Stimulated activated naive CD4-positive, alpha-beta T cell (primary cell): ENCODE measurements around the gene KIF19.

ENCODE experiments used
- DNase-seq, 6 experiments: peaks; one replicate each; lab custom pipeline; 2025; lab: John Stamatoyannopoulos, UW

KIF19 gene

DNA sequence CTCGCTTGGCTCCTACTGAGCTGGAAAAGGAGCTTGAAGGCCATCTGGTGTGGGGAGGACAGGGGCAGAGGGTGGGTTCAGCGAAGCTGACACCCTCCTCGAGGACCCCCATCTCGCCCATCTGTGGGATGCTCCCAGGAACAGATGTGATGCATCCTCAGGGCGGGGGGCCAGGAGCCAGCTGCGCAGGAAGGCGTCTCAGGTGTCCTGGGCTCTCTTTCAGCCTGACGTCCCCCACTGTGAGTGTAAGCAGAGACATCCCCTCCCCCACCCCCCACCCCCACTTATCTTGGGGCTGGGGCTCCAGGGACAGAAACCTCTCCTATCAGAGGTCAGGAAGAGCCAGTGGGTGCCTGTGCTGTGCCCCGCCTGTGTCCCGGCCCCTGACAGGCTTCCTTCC, 16.2 kb downstream of the KIF19 start:
- no peak for DNase-seq

DNA sequence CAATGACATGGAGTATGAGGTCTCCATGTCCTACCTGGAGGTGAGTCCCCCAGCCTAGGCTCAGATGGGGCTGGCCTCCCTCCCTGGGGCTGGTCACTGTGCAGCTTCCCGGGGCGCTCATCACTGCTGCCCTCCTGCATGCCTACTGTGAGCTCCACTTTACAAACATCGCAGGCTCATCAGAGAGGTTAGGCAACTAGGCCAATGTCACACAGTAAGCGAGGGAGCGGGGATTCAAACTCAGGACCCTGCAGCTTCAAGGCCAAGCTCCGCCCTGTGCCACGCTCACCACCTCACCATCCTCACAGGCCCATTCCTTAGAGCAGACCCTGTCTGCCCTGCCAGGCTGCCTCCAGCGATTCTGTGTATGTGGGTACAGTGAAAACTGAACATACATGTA, 17.1 kb downstream of the KIF19 start:
- DNase-seq: no peak

DNA sequence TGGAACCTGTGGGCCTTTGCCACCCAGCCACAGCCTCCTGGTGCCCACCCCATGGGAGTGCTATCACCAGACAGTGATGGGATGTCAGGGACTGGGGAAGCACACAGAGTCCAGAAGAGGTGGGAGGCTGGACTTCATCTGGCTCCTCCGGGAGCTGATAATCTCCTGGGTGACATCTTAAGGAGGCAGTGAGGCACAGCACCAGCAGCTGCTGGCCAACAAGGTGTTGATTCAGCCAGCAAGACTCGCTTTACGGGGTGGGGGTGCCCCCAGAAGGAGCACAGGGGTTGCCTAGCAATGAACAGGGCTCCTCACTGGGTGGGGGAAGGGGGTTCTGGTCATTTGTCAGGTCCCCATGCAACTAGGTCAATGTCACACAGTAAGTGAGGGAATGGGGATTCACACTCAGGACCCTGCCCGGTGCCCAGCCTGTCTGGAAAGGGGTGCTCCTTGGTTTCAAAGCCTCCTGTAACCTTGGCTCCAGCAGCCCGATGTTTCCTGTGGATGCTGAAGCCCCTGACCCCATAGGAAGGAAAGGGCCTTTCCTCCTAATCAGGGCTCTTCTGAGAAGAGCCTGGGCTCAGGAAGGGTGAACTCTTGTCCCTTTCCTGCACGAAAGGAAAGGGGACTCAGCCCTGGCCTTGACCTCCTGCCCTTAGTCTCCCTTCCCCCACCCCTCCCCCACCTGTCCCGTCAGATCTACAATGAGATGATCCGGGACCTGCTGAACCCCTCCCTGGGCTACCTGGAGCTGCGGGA, 17.7 kb downstream of the KIF19 start:
- no peak for DNase-seq

DNA sequence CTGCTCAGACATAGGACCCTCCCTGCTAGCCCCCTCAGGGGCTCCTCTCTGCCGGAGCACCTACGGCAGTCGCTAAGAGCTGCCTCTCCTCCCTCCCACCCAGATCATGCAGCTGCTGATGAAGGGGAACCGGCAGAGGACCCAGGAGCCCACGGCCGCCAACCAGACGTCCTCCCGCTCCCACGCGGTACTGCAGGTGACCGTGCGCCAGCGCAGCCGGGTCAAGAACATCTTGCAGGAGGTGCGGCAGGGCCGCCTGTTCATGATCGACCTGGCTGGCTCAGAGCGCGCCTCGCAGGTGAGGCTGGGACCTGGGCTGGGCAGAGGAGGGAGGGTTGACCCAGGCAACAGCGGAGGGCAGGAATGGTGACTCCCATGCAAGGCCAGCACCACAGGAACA, 18.6 kb downstream of the KIF19 start:
- no peak for DNase-seq

DNA sequence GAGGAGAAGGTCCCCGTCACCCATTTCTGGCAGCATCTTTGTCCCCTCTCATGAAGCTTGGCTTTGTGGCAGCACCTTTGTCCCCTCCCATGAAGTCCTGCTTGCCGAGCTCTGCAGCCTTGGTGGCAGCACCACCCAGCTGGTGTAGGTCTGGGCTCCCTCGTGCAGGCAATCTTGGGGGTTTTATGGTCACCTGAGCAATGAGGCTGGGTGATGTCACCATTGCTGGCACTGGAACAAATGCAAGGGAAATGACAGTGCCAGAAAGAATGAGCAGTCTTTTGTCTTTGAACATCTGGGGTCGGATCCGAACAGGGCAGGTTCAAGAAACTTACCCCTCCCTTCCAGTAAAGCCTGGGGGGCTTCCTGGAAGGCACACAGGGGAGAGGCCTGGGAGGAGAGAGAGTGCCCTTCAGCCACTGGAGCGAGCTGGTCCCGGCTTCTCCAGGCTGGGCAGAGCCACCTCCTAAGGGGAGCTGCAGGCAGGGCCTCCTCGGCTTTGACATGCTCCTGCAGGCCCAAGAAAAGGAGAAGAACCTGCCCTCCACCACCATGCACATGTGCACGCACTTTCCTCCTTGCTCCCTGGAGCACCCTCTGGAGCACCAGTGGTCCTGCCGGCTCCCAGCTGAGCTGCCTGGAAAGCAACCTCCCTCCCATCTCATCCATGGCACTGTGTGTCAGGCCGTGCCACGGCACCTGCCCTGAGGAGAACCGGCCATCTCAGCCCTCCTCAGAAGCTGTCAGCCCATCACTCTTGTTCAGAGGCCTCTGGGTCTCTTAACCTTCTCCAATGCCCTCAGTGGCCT, 19.6 kb downstream of the KIF19 start:
- DNase-seq: no peak

DNA sequence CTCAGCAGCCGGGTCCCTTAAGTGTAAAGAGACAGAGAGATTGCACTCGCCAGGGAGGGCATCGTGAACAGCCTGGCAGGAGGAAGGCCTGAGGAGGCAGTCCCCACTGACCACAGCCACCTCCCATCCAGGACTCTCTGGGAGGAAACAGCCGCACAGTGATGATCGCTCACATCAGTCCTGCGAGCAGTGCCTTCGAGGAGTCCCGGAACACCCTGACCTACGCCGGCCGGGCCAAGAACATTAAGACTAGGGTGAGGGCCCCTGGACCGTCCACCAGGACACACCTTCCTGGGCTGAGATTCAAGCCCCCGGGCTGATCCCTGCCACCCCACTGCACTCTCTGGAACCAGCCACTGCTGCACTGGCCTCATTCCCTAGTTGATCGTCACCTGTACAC, 21.6 kb downstream of the KIF19 start:
- no peak for DNase-seq

DNA sequence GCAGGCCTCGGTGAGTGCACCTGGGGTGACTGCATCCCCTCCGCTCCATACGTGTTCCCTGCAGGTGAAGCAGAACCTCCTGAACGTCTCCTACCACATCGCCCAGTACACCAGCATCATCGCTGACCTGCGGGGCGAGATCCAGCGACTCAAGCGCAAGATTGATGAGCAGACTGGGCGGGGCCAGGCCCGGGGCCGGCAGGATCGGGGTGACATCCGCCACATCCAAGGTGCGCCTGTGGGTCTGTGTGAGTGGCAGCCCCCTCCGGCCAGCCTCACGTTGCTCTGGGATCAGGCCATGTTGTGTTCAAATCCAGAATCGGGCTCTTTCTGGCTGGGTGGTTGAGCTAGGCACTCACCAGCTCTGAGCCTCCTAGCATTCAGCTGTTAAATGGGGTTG, 23.1 kb downstream of the KIF19 start:
- DNase-seq: no peak

DNA sequence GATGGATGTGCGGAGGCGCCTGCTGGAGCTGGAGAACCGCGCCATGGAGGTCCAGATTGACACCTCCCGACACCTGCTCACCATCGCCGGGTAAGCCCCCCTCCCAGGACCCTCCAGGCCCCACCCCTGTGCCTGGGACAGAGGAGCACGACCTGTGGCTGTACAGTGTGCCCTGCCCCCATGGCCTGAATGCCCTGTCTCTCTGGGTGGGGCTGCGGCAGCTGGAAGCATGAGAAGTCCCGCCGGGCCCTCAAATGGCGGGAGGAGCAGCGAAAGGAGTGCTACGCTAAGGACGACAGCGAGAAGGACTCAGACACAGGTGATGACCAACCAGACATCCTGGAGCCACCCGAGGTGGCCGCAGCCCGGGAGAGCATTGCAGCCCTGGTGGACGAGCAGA, 24.5 kb downstream of the KIF19 start:
- no peak for DNase-seq

DNA sequence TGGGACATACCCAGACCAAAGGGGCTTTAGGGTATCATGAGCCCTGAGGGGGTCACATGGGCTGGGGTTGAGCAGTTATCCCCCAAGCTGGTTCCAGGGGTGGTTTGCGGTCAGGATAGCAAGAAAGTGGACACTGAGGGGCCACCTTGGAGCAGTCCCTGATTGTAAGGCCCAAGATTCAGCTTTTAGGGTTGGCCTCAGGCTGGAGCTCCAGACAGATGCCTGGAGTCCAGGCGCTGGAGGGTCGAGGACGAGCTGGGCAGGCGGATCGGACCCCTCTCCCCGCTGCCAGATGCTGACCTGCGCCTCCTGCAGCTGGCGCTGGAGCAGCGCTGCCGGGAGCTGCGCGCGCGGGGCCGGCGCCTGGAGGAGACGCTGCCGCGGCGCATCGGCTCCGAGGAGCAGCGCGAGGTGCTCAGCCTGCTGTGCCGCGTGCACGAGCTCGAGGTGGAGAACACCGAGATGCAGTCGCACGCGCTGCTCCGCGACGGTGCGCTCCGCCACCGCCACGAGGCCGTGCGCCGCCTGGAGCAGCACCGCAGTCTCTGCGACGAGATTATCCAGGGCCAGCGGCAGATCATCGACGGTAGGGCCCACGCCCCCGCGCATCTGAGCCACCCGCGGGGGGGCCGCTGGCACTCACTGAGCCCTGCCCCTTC, 25.7 kb downstream of the KIF19 start:
- no peak for DNase-seq

DNA sequence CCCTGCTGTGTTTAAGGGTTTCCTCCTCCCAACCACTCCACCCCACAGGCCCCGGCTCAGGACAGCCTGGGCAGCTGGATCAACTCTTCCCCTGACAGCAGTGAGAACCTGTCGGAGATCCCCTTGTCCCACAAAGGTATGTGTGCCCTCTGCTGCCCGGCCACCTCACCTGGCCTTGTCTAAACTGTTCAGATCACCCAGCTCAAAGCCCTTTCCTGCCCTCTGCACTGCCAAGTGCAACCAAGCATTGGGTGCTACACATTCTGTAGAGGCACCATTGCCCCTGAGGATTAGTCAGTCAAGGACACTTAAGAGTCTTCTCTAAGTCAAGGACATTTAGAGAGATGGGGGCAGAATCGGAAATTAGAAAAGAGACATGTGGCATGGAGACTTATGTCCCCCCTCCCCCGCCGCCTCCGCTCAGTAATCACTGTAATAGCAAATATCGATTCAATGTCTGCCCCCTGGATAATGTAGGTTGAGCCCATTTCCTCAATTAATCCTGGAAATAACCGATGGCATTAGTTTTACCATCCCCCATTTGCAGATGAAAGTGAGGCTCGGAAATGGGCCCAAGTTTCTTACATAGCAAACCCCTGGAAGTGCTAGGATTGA, 27.5 kb downstream of the KIF19 start:
- no peak for DNase-seq

DNA sequence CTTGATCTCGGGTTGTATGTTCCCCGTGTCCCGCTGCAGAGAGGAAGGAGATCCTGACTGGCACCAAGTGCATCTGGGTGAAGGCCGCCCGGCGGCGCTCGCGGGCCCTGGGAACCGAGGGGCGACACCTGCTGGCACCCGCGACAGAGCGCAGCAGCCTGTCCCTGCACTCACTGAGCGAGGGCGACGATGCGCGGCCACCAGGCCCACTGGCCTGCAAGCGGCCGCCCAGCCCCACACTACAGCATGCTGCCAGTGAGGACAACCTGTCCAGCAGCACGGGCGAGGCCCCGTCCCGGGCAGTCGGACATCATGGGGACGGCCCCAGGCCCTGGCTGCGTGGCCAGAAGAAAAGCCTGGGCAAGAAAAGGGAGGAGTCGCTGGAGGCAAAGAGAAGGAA, 28.1 kb downstream of the KIF19 start:
- peak in 2 of 6 experiments; percentile 3 to 12 for DNase-seq

DNA sequence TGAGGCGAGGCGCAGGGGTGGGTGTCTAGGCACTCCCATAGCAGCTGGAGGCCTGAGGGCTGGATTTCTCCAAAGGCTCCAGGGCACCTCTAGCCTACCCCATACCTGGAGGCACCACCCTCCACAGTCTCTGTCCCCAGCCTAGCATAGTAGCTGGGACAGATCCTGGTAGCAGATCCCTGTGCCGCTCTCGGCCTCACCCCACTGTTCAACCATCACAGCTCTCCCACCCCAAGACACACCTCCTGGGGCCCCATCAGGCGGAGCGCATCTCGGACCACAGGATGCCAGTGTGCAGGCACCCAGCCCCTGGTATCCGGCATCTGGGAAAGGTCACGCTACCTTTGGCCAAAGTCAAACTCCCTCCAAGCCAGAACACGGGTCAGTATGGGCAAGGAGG, 28.5 kb downstream of the KIF19 start:
- DNase-seq: no peak

DNA sequence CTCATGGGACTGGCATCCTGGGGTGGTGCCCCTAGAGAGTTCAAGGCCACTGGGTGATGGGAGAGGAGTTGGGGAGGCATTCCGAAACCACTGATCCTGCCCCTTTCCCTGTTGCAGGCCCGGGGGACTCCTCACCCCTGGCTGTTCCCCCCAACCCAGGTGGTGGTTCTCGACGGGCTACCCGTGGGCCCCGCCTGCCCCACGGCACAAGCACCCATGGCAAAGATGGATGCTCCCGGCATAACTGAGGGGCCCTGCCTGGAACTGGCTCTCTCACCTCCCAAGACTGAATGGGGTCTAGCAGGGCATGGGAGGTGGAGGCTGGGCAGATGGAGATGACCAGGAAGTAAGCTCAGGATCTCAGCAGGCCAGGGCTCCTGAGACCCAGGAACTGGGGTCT, 29.0 kb downstream of the KIF19 start:
- no peak for DNase-seq

DNA sequence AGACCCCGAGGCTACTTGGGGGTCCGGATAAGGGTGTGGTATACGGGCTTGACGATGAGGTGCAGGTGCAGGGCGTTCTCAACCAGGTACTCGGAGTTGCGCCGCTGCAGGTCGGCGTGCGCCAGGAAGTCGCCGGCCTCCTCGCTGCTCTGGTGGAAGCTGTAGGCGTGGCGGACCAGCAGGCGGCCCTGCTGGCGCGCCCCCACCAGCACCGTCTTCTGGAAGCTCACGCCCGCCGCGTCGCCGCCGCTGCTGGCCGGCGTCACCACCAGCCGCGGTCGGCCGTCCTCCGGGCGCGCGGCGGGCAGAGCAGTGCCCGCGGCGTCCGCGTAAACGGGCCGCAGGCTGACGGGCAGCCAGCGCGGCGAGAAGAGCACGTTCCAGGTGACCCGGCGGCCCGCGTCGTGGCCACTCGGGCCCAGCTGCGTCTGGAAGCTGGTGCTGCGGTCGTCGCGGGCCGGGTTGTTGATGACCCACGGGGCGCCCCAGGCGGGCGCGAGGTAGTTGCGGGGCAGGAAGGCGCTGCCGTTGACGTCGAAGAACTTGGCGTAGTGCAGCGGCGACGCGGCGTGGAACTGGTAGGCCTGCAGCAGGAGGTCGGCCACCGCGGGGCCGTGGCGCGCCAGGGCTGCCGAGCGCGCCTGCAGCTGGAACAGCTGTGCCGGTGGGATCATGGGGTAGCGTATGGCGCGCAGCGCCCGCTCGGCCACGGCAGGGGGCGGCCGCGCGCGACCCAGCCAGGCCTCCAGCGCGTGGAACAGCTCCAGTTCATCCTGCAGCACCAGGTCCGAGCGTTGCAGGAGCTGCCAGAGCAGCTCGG, 30.8 kb downstream of the KIF19 start:
- no peak for DNase-seq

DNA sequence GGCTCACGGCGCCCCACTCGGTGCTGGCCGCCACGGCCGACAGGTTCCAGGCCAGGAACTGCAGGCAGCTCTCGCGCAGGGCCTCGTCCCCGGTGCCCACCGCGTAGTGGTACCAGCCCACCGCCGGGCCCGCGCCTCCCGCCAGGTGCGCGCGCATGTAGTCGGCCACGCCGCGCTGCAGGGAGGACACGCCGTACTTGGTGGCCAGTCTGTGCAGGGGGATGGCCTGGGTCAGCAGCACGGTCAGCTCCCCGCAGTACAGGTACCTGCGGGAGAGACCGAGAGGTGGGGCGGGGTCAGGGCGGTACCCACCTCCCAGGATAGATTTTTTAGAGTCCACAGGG, 31.4 kb downstream of the KIF19 start:
- no peak for DNase-seq

DNA sequence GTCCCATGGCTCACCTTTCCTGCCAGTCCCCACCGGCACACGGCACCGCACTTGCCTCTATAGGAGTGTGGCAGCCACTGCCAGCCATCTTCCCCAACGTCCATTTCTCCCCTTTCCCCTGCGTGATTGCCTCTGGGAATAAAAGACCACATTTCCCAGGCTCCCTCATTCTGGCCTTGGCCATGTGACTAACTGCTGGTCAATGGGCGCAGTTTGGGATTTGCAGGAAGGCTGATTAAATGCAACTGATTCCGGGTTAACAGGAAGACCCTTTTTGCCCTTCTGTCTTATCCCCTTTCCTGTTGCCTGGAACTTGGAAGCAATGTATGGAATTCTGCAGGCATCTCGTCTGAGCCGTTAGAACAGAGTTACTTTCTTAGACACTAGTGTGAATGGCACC, 32.7 kb downstream of the KIF19 start:
- no peak for DNase-seq

DNA sequence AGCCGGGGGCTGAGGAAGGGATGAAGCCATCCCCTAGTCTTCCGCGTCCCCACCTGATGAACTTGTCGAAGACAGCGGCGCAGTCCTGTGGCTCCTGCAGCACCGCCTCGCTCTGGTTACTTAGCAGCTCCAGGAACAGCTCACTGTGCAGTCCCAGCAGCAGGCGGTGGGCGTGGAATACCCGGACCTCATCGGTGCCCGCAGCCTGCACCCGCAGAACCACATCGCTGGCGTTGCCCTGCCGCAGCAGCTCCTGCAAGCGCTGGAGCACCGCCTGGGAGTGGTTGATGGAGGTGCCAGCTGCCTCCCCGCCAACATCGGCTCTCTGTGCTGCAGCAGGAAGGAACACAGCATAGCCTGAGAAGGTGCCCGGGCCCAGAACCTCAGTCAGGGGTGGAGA, 33.9 kb downstream of the KIF19 start:
- no peak for DNase-seq

DNA sequence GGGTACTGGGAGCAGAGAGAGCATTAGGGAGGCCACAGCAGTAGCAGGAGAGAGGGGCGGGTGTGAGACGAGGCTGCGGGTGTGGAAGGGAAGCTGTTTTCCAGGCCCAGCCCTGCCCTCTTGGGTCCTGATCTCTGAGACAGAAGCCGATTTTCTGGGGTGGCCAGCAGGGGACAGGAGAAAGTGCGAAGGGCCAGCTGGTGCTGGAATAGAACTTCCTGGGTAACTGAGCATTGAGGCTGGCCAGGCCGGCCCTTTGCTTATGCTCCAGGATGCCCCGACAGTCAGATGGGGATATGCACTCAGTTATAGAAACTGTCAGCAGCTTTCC, 34.8 kb downstream of the KIF19 start:
- DNase-seq: no peak

DNA sequence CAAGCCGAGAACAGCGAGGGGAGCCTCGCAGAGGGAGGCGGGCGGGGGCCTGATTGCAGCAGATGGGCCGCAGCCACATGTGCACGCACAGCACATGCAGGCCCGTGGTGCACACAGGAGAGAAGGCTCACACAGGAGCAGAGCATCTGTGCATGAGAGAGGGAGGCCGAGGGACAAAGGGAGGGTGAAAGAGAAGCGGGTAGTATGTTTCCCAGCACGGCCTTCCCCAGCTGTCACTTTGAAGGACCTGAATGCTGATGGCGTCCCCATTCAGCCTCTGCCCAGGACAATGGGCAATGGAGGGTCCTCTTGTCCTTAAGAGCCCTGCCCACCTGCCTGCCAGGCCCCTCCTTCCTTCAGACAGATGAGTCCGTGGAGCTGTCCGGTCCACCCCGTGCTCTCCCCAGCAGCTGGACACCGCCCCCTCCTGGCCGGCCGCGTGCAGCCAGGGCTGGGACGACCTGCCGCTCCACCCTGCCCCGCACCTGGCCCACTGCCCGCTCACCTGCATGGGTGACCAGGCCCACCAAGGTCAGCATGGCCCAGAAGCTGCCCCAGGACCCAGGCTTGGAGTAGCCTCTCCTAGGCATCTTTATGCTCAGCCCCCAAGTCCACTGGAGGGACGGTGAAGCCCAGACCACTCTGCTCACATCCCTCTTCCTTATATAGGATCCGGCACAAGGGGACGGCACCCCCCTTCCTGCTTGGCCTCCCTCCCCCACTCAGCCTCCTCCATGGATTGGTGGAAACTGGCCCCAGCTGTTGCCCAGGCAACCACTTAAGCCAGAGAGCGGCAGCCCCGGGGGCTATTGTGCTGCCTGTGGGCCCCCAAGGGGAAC, 35.4 kb downstream of the KIF19 start, which contains the start of gene BTBD17:
BTBD17 (minus strand) TSS at position 639 of the 839 bp plus-strand sequence; CDS start at position 590, 49 bp downstream.
- peak in 1 of 6 experiments; percentile 6 for DNase-seq

DNA sequence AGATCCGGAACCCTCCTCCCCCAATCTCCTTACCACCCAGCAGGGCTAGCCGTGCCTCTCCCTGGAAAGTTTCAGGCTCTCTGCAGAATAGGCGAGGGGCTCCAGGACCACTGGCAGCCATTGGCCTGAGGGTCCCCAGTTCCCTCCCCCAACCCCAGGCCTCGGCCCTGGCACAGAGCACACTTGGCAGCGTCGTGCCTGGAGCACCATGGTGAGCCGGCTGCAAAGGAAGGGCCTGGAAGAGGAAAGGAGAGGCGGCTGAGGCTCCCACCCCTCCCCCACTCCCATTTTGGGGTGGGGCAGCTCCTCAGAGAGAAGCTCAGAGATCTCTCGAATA, 36.0 kb downstream of the KIF19 start:
- DNase-seq: no peak
